Erythroblast (primary cell): ENCODE data around the gene CFTR.
"Not testable (repeated sequence)": the region's sequence is repeated elsewhere in the genome, so short reads cannot be mapped to it uniquely, and the experiment has no call there.

ENCODE experiments used
- DNase-seq, 2 experiments: peaks; one replicate each; lab custom pipeline; 2025; lab: John Stamatoyannopoulos, UW
- GATA1 ChIP-seq: IDR thresholded peaks from 2 replicates; pipeline ENCODE4 v1.6.1; 2011; ENCODE audit warnings: low read depth, mild to moderate bottlenecking, control low read depth, low read length, moderate library complexity
- POLR2A ChIP-seq: IDR thresholded peaks from 2 replicates; pipeline ENCODE4 v1.6.1; 2011; ENCODE audit warnings: mild to moderate bottlenecking, low read length

Gene CFTR

GRCh38 chr7:117683430-117684175 is 203.8 kb downstream of the CFTR start:
- no peak for DNase-seq
- TF ChIP-seq POLR2A (no peak), GATA1 (no peak)

GRCh38 chr7:117685795-117686194 is 206.0 kb downstream of the CFTR start:
- TF ChIP-seq POLR2A = no peak
- TF ChIP-seq GATA1 = no peak
- DNase-seq = no peak

- no peak for DNase-seq
- TF ChIP-seq POLR2A (no peak), GATA1 (no peak)
Measured at GRCh38 chr7:117686311-117686935, 206.6 kb downstream of the CFTR start.

GRCh38 chr7:117688126-117688525 is 208.3 kb downstream of the CFTR start:
- no peak for DNase-seq
- TF ChIP-seq GATA1 (no peak), POLR2A (no peak)

GRCh38 chr7:117689406-117689805 is 209.6 kb downstream of the CFTR start:
- no peak for DNase-seq
- TF ChIP-seq GATA1 (no peak), POLR2A (no peak)

GRCh38 chr7:117690147-117690546 is 210.3 kb downstream of the CFTR start:
- DNase-seq = no peak
- TF ChIP-seq GATA1 (no peak), POLR2A (no peak)

GRCh38 chr7:117692338-117692737 is 212.5 kb downstream of the CFTR start:
- TF ChIP-seq POLR2A = no peak
- no peak for TF ChIP-seq GATA1
- no peak for DNase-seq

- DNase-seq = no peak
- TF ChIP-seq GATA1 (no peak), POLR2A (no peak)
Measured at GRCh38 chr7:117698018-117698417, 218.2 kb downstream of the CFTR start.

GRCh38 chr7:117704063-117704462 is 224.2 kb downstream of the CFTR start:
- TF ChIP-seq GATA1 = no peak
- TF ChIP-seq POLR2A = no peak
- no peak for DNase-seq

GRCh38 chr7:117705630-117706029 is 225.8 kb downstream of the CFTR start:
- no peak for DNase-seq
- TF ChIP-seq POLR2A (no peak), GATA1 (no peak)

GRCh38 chr7:117706210-117706609 is 226.4 kb downstream of the CFTR start:
- DNase-seq = no peak
- TF ChIP-seq GATA1 (no peak), POLR2A (no peak)

GRCh38 chr7:117707080-117707479 is 227.3 kb downstream of the CFTR start:
- no peak for TF ChIP-seq GATA1
- TF ChIP-seq POLR2A = no peak
- DNase-seq = no peak

GRCh38 chr7:117708173-117708572 is 228.3 kb downstream of the CFTR start:
- not testable (repeated sequence) for DNase-seq

- TF ChIP-seq POLR2A (no peak), GATA1 (no peak)
- DNase-seq = no peak
Measured at GRCh38 chr7:117711556-117711955, 231.7 kb downstream of the CFTR start.
